Large intestine (tissue), 3 donors: ENCODE results near the gene KDM6B. TPM values are rescaled to one million over a fixed set of nuclear protein-coding genes. Genes with fewer than 3 reads are reported as not detected.
"Not testable (repeated sequence)": the region's sequence is repeated elsewhere in the genome, so short reads cannot be mapped to it uniquely, and the experiment has no call there.

Experiments
- DNase-seq, 2 donors: peaks; one replicate each; pipeline versions ENCODE4 v3.0.0 to v3.0.0-alpha.2; 2013
- H3K27ac ChIP-seq: one replicate; pipeline ENCODE4 v1.5.1; 2013; ENCODE audit warnings: low read length
- H3K27me3 ChIP-seq: 2 replicates; pipeline ENCODE4 v1.6.1; 2013; ENCODE audit warnings: low read length; ENCODE audit not compliant: control insufficient read depth, insufficient read depth
- H3K36me3 ChIP-seq: 2 replicates; pipeline ENCODE4 v1.6.1; 2013; ENCODE audit warnings: low read length; ENCODE audit not compliant: control insufficient read depth, insufficient read depth
- H3K4me1 ChIP-seq: one replicate; pipeline ENCODE4 v1.6.1; 2013; ENCODE audit warnings: low read length; ENCODE audit not compliant: control insufficient read depth, insufficient read depth
- H3K4me3 ChIP-seq: one replicate; pipeline ENCODE4 v1.5.1; 2013; ENCODE audit warnings: low read length
- H3K9me3 ChIP-seq: one replicate; pipeline ENCODE4 v1.6.1; 2013; ENCODE audit warnings: mild to moderate bottlenecking, low read depth, low read length, moderate library complexity; ENCODE audit not compliant: control insufficient read depth
- WGBS: methylation state at CpG from one replicate; pipeline ENCODE4 v1.1.5; 2013; ENCODE audit warnings: low lambda C conversion rate; ENCODE audit not compliant: insufficient coverage; 5-methylcytosine and 5-hydroxymethylcytosine counted together
- polyA plus RNA-seq: library from polyadenylated mRNA; unstranded; fragments of 120-200 nt; gene quantifications from one replicate; pipeline ENCODE4 v1.2.1, GENCODE V29; 2013

KDM6B gene
- polyA plus RNA-seq, 1 donor, result 24.9 TPM

DNA sequence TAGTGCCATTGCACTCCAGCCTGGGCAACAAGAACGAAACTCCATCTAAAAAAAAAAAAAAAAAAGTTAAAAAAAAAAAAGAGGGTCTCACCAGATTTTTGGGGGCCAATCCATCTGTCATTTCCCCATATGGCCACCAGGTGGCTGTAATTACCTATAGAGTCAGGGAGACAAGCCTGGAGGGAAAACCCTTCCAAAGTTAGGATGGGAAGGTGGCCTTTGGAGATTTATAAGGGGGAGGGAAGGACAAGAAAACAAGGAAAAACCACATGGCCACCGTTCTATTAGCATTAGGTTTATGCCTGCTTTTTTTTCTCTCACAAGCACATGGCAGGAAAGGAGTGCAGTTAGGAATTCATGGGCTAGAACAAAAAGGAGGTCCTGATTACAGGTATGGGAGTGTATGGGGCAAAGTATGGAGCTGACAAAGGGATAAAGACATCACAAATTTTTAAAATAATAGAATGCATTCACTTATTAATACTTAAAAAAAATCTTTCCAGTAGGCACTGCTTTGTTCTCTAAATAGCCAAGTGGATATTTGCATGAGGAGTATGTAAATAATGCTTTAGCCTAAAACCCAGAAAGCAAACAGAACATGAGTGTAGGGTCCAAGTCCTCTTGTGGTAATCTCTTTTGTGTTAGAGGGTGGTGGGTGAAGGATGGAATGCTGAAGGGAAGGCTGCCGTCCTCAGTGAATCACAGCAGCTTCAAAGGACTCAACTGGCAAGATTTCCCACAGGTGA, 28.8 kb downstream of the KDM6B start:
- no peak overlapping the region for H3K27ac ChIP-seq
- no CpG with 5 or more reads among the region's 3 CpGs for WGBS
- no peak for DNase-seq

DNA sequence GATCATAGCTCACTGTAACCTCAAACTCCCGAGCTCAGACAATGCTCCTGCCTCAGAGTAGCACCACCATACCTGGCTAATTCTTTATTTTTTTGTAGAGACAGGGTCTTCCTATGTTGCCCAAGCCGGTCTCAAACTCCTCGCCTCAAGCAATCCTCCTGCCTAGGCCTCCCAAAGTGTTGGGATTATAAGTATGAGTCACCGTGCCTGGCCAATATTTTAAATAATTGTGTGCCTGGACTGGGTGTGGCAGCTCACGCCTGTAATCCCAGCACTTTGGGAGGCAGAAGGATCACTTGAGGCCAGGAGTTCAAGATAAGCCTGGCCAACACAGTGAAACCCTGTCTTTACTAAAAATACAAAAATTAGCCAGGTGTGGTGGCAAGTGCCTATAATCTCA, 30.4 kb downstream of the KDM6B start:
- H3K27me3 ChIP-seq, H3K4me3 ChIP-seq: not testable (repeated sequence)
- no CpG with 5 or more reads among the region's 5 CpGs for WGBS

More for the DNA sequence above, 28.8 kb downstream of the KDM6B start:
- no peaks in the 10 kb centered on the region for H3K27me3 ChIP-seq
- no peaks in the 10 kb centered on the region for H3K9me3 ChIP-seq
- H3K4me3 ChIP-seq, result no peak overlapping the region
- peaks cover 25% of the 10 kb centered on the region for H3K36me3 ChIP-seq
- H3K4me1 ChIP-seq, result peaks cover 12% of the 10 kb centered on the region

DNA sequence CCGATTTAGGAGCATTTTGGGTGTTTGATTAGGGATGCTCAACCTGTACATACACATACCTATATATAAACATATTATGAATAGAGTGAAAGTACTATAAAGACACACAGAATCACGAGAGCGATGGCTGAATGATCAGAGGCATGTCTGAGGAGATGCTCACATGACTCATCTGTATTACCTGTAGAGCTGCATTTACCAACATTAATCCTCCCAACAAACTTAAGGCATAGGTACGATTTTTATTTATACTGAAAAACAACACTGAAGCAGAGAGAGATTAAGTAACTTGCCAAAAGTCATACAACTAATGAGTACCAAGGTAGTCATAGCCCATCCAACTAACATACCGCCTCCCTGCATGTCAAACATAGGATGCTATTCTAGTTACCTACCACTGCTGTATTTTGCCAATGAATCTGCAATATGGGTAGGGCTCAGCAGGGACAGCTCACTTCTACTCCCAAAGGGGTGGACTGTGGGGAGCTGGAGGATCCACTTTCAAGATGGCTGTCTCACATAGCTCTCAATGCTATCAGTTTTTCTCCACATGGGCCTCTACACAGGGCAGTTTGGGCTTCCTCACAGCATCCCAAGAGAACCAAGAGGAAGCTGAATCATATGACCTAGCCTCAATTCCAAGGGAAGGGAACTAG, 31.1 kb downstream of the KDM6B start:
- H3K27me3 ChIP-seq, result no peaks in the 10 kb centered on the region
- H3K9me3 ChIP-seq, result no peaks in the 10 kb centered on the region
- H3K4me3 ChIP-seq, result no peak overlapping the region
- WGBS, result no CpG with 5 or more reads among the region's 5 CpGs
- no peak for DNase-seq
- peaks cover 28% of the 10 kb centered on the region for H3K36me3 ChIP-seq
- H3K4me1 ChIP-seq, result no peaks in the 10 kb centered on the region
- H3K27ac ChIP-seq, result no peak overlapping the region

More for the DNA sequence above, 30.4 kb downstream of the KDM6B start:
- H3K9me3 ChIP-seq, H3K4me1 ChIP-seq, DNase-seq, H3K27ac ChIP-seq: not testable (repeated sequence)
- H3K36me3 ChIP-seq, result peaks cover 30% of the 10 kb centered on the region

DNA sequence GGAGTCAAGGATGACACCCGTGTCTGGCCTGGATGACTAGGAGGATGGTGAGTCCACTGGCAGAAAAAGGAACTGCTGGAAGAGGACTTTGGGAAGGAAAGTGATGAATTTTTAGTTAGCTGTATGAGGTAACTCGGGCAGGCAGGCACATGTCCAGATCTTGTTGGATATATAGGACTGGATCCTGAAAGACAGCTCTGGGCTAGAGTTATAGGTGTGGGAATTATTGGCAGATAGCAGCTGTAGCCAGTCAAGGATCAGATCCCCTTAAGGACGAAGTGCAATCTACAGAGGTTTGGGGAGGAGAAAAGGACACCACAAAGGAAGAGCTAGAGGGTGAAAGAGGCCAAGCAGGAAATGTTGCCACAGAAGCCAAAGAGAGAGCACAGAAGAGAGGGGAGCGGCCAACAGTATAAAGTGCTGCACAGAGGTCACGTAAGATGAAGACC, 33.9 kb downstream of the KDM6B start:
- Histone ChIP-seq H3K27ac (no peak overlapping the region), H3K9me3 (no peaks in the 10 kb centered on the region), H3K36me3 (peaks cover 14% of the 10 kb centered on the region), H3K4me1 (no peaks in the 10 kb centered on the region), H3K4me3 (no peak overlapping the region), H3K27me3 (no peaks in the 10 kb centered on the region)
- DNase-seq, result no peak
- WGBS, result 67% methylated on average over 1 of the region's 5 CpGs

DNA sequence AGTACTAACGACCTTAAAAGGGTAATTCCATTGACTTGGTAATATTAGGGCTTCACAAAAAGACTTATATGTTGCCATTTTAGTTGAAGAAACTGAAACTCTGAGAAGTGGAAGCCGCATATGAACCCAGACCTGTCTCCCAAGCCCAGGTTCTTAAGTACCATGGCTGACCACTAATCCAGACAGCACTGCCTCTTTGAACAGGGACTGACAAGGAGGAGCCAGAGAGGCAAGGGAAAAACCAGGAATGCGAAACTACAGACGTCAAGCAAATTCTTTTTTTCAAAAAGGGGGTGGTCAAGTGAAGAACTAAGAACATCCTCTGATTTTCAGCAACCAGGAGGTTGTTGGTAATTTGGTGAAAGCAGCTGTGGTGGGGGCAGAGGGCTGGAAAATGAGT, 39.0 kb downstream of the KDM6B start:
- Histone ChIP-seq H3K4me3 (no peak overlapping the region), H3K9me3 (no peaks in the 10 kb centered on the region), H3K36me3 (peaks cover 19% of the 10 kb centered on the region), H3K27ac (no peak overlapping the region), H3K4me1 (no peaks in the 10 kb centered on the region), H3K27me3 (no peaks in the 10 kb centered on the region)
- WGBS, result 73% methylated on average over 2 of the region's 4 CpGs
- no peak for DNase-seq

DNA sequence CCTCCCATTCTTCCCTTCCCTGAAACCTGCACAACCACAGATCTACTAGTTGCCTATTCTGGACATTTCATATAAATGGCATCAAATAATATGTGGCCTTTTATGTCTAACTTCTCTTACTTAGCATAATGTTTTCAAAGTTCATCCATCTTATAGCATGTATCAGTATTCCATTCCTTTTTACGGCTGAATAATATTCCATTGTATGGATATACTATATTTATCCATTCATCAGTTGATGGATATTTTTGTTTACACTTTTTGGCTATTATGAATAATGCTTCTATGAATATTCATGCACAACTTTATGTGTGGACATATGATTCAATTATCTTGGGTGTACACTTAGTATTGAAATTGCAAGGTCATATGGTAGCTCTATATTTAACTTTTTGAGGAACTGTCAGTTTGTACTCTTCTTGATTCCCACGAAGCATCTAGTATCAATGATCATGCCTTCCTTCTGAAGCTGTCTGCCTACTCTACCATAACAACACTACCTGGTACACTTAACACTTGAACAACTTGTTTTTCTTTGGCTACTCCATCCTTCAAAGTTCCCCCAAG, 41.9 kb downstream of the KDM6B start:
- Histone ChIP-seq H3K36me3 (peaks cover 28% of the 10 kb centered on the region), H3K4me3 (no peak overlapping the region), H3K4me1 (no peaks in the 10 kb centered on the region), H3K27ac (no peak overlapping the region), H3K9me3 (no peaks in the 10 kb centered on the region), H3K27me3 (no peaks in the 10 kb centered on the region)
- 100% methylated on average over 2 of the region's 2 CpGs for WGBS
- no peak for DNase-seq

DNA sequence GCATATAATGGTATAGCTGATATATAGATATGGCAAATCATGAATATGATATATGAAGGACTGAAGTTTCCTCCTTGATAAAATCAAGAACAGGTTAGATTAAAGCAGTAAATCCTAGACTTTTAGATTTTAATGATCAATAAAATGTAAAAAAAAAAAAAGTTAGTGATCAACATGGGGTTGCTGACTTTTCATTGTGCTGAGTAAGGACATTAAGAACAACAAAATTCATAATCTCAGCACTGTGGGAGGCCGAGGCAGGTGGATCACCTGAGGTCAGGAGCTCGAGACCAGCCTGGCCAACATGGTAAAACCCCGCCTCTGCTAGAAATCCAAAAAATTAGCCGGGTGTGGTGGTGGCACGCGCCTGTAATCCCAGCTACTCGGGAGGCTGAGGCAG, 44.2 kb downstream of the KDM6B start:
- H3K4me3 ChIP-seq, result no peak overlapping the region
- no peaks in the 10 kb centered on the region for H3K27me3 ChIP-seq
- no CpG with 5 or more reads among the region's 7 CpGs for WGBS
- no peaks in the 10 kb centered on the region for H3K9me3 ChIP-seq
- peaks cover 13% of the 10 kb centered on the region for H3K4me1 ChIP-seq
- peaks cover 35% of the 10 kb centered on the region for H3K36me3 ChIP-seq
- no peak for DNase-seq
- H3K27ac ChIP-seq, result no peak overlapping the region

DNA sequence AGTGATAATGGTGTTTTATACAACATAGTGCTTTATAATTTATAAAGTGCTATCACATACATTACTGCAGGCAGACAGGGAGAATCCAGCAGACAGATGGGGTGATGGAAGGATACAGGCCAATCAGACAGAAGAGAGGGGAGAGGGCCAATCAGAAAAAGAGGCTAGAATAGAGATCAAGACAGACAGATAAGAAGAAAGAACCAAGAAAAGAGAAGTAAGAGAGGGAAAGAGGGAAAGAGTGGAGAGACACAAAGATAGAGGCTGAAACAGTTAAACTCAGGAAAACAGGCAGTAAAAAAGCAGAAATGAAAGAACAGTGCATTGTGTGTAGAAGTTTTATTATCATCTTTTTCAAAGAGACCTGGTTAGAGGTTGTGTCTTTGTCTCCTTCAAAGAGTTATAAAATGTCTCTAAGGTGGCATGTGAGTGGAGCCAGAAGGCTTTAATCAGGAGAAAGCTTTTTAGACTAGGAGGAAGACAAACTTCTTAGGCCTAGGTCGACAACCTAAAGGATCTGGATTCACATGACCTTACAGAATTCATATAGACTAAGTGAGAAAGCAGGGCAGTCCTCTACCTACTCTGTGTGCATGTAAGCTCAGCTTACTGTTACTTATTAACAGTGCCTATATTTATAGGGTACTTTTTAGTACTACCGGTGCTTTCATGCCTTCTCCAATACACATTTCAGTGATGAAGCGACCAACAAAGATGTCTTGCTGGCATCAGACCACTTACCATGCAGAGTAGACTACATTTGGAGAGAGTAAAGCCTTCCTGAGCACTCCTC, 46.3 kb downstream of the KDM6B start:
- Histone ChIP-seq H3K4me3 (no peak overlapping the region), H3K4me1 (peaks cover 19% of the 10 kb centered on the region), H3K27me3 (no peaks in the 10 kb centered on the region), H3K36me3 (peaks cover 28% of the 10 kb centered on the region), H3K27ac (no peak overlapping the region), H3K9me3 (no peaks in the 10 kb centered on the region)
- no peak for DNase-seq
- WGBS, result no CpG with 5 or more reads among the region's 3 CpGs

DNA sequence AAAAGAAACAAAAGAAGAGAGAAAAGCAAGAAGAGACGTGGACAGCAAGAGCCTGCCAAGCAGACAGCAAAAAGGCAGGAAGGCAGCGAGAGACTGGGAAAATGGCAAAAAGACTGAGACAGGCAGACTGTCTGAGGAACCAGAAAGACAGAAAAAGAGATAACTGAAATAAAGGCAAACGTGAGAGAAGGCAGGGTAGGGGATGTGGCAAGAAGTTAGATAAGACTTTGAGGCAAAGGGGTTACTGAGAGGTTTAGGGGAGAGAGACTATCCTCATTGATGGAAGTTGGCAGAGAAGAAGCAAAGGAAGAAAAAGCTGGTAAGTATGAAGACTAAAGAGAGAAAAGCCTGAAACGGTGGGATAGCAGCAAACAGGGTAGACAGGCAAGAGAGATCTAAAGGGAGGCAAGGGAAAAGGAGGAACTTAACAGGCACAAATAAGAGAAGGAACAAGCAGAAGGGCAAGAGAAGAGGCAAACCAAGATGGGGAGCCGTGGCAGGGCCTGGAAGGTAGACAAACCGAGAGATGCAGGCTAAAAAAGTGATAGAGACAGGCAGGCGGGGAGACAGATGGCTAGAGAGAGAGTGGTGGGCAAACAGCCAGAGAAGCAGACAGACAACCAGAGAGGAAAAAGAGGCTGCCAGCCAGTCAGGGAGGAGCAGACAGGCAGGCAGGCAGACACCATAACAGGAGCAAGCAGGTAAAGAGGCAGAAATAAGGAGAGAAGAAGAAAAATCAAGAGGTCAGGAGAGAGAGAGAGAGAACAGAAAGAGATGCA, 47.4 kb downstream of the KDM6B start:
- Histone ChIP-seq H3K27me3 (no peaks in the 10 kb centered on the region), H3K4me1 (peaks cover 26% of the 10 kb centered on the region), H3K27ac (no peak overlapping the region), H3K4me3 (no peak overlapping the region), H3K9me3 (no peaks in the 10 kb centered on the region), H3K36me3 (peaks cover 26% of the 10 kb centered on the region)
- DNase-seq, result no peak
- WGBS, result 78% methylated on average over 4 of the region's 7 CpGs
